ENCODE measurements around the gene PDGFRA. TPM values are rescaled to one million over a fixed set of nuclear protein-coding genes. Genes with fewer than 3 reads are reported as not detected.

Gene PDGFRA
- total RNA-seq, 4 donors from 2014 or later, result 95.2 to 181 (median 114) TPM

GRCh38 chr4:54272051-54272450 is 43.0 kb downstream of the PDGFRA start:
- no peak for TF ChIP-seq POLR2AphosphoS5 (IDR thresholded peaks at IDR 0.05)
- no peak for TF ChIP-seq CTCF (IDR thresholded peaks at IDR 0.05)
- TF ChIP-seq EP300 (IDR thresholded peaks at IDR 0.05), result no peak
- TF ChIP-seq POLR2A (IDR thresholded peaks at IDR 0.05; ENCODE audit: low read depth), result no peak
- no peaks in the 10 kb centered on the region for H3K9me3 ChIP-seq
- no peak for DNase-seq (ENCODE audit: extremely low spot score)
- H3K27ac ChIP-seq (replicated peaks in 1 of 4), result no peak overlapping the region
- H3K27me3 ChIP-seq, result no peaks in the 10 kb centered on the region
- H3K4me3 ChIP-seq, result no peak overlapping the region
- 95% methylated on average over 3 of the region's 3 CpGs for WGBS
- intact Hi-C loops (cut with DNase I), result no loop called here
- peaks cover 4 to 15% (median 11%) of the 10 kb centered on the region in 4 donors for H3K4me1 ChIP-seq
- H3K36me3 ChIP-seq, result peaks cover 0 to 4% (median 0%) of the 10 kb centered on the region in 4 donors

DNA sequence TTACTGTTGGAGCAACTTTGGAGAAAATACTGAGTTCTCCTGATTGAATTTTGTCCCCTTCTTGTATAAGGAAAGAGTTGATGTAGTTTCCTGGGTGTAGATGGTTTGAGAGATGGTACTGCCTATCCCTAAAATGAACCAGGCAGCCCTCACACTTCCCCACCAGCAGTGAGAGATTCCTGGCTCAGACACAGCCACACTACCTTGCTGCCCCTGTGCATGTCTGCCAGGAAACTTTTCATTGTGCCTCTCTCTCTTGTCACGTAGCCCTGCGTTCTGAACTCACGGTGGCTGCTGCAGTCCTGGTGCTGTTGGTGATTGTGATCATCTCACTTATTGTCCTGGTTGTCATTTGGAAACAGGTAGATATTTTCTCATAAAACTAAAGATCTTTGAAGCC is 45.2 kb downstream of the PDGFRA start:
- H3K27ac ChIP-seq (replicated peaks in 1 of 4), result no peak overlapping the region
- no peak for TF ChIP-seq EP300 (IDR thresholded peaks at IDR 0.05)
- no peak for TF ChIP-seq CTCF (IDR thresholded peaks at IDR 0.05)
- TF ChIP-seq POLR2A (IDR thresholded peaks at IDR 0.05; ENCODE audit: low read depth), result no peak
- no peak for TF ChIP-seq POLR2AphosphoS5 (IDR thresholded peaks at IDR 0.05)
- no peaks in the 10 kb centered on the region for H3K9me3 ChIP-seq
- DNase-seq (ENCODE audit: extremely low spot score), result no peak
- no peak overlapping the region for H3K4me3 ChIP-seq
- H3K27me3 ChIP-seq, result no peaks in the 10 kb centered on the region
- 94% methylated on average over 3 of the region's 3 CpGs for WGBS
- intact Hi-C loops (cut with DNase I), result no loop called here
- peaks cover 0 to 4% (median 0%) of the 10 kb centered on the region in 4 donors for H3K36me3 ChIP-seq
- H3K4me1 ChIP-seq, result peaks cover 10 to 22% (median 14%) of the 10 kb centered on the region in 4 donors

- intact Hi-C loops (cut with DNase I), result no loop called here
- TF ChIP-seq EP300 (IDR thresholded peaks at IDR 0.05), result no peak
- no peak for TF ChIP-seq CTCF (IDR thresholded peaks at IDR 0.05)
- no peak for TF ChIP-seq POLR2AphosphoS5 (IDR thresholded peaks at IDR 0.05)
- TF ChIP-seq POLR2A (IDR thresholded peaks at IDR 0.05; ENCODE audit: low read depth), result no peak
- Histone ChIP-seq H3K27ac (replicated peaks in 1 of 4) (no peak overlapping the region), H3K9me3 (no peaks in the 10 kb centered on the region), H3K27me3 (no peaks in the 10 kb centered on the region), H3K36me3 (peaks cover 0 to 4% (median 0%) of the 10 kb centered on the region in 4 donors), H3K4me3 (no peak overlapping the region), H3K4me1 (peaks cover 10 to 24% (median 14%) of the 10 kb centered on the region in 4 donors)
- no peak for DNase-seq (ENCODE audit: extremely low spot score)
- WGBS, result 97% methylated on average over 3 of the region's 3 CpGs
These were observed 45.9 kb downstream of the PDGFRA start for GRCh38 chr4:54274795-54275665.

DNA sequence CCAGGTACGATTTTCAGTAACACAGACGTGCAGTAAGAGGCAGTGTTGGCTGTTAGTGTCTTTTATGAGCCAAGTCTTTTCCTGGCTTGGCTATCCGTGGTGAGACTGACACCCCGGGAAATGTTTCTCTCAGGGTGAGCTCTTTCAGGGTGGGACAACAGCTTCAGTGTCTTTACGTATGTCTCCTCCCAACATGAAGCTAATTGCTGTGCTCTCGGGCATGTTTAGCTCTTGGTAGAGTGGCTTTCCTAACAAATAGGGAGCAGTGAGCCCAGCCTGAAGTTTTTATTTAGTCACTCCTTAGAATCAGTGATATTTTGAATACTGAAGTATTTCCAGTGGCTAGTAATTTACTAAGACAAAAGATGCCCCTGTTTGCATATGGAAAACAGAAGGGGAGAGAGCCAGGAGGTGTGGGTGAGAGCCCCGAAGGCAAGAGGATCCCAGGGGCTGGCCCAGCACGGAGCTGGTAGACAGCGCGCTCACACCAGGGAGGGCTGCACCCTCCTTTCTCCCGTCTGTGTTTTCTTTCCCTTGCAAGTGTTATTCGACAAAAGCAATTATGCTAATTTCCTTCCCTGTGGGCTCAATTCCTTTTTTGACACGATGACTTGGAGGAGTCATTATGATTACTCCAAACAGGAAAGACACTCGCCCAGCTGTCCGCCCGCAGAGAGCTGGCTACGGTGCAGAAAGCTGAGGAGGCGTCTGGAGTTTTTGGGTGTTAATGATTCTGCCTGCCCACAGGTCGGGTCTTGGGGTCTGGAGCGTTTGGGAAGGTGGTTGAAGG is 47.7 kb downstream of the PDGFRA start:
- Histone ChIP-seq H3K36me3 (peaks cover 0 to 4% (median 0%) of the 10 kb centered on the region in 4 donors), H3K27ac (replicated peaks in 1 of 4) (peak overlapping the region in 3 of 4 donors; percentile 5 to 33 (median 17)), H3K4me3 (peak overlapping the region in 3 of 4 donors; percentile 2 to 10 (median 5)), H3K27me3 (no peaks in the 10 kb centered on the region), H3K4me1 (peaks cover 21 to 42% (median 29%) of the 10 kb centered on the region in 4 donors), H3K9me3 (no peaks in the 10 kb centered on the region)
- 42% methylated on average over 14 of the region's 20 CpGs for WGBS
- intact Hi-C loops (cut with DNase I), result no loop called here
- DNase-seq (ENCODE audit: extremely low spot score), result no peak
- TF ChIP-seq CTCF (IDR thresholded peaks at IDR 0.05), result no peak
- TF ChIP-seq POLR2A (IDR thresholded peaks at IDR 0.05; ENCODE audit: low read depth), result no peak
- TF ChIP-seq EP300 (IDR thresholded peaks at IDR 0.05), result no peak
- no peak for TF ChIP-seq POLR2AphosphoS5 (IDR thresholded peaks at IDR 0.05)
